Nephron (organoid): ENCODE data around the gene PSMG3.

Experiments
- H3K27ac Mint-ChIP-seq, 3 experiments: 2 replicates each; pipeline ENCODE4 v1.8.0; 2020; ENCODE audit warnings: mixed read lengths in 3 of 3, mild to moderate bottlenecking in 2 of 3, moderate library complexity in 1 of 3
- H3K27me3 Mint-ChIP-seq: 2 replicates; pipeline ENCODE4 v1.8.0; 2021; ENCODE audit warnings: low read depth, mild to moderate bottlenecking, moderate library complexity, mixed read lengths
- H3K36me3 Mint-ChIP-seq: 2 replicates; pipeline ENCODE4 v1.8.0; 2020; ENCODE audit warnings: low read depth, mixed read lengths
- H3K4me1 Mint-ChIP-seq: 2 replicates; pipeline ENCODE4 v1.8.0; 2020; ENCODE audit warnings: mixed read lengths
- H3K4me3 Mint-ChIP-seq, 3 experiments: 2 replicates each; pipeline ENCODE4 v1.8.0; 2020; ENCODE audit warnings: mild to moderate bottlenecking in 3 of 3, mixed read lengths in 3 of 3, moderate library complexity in 2 of 3
- H3K9me3 Mint-ChIP-seq: 2 replicates; pipeline ENCODE4 v1.8.0; 2020; ENCODE audit warnings: mixed read lengths
- CTCF ChIP-seq, 3 experiments: fragments of 200-600 bp; sonication (generic); IDR thresholded peaks; one replicate each; pipeline ENCODE4 v1.5.0; 2021; ENCODE audit warnings: antibody characterized with exemption in 3 of 3; ENCODE audit not compliant: unreplicated experiment in 3 of 3

PSMG3 gene

DNA sequence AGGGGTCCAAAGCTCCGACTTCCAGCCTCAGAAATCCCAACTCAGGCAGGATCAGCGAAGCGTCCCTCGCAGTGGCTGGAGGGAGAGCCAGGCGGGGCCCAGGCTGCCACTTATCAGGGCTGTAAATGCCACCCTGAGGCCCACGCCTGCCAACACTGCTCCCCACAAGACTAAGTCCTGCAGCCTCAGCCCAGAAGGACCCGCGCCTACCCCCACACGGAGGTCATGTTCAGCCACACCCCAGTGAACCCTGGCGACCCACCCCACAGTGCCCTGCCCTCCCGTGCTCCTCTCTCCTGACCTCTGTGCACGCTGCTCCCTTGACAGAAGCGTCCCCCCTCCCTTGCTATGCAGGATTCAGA is 3.2 kb downstream of the PSMG3 start:
- peaks cover 9% of the 10 kb centered on the region for H3K27me3 Mint-ChIP-seq
- peaks cover 39% of the 10 kb centered on the region for H3K4me1 Mint-ChIP-seq
- no peaks in the 10 kb centered on the region for H3K9me3 Mint-ChIP-seq
- H3K4me3 Mint-ChIP-seq, result peak overlapping the region; percentile 72 to 85 (median 84)
- peaks cover 16% of the 10 kb centered on the region for H3K36me3 Mint-ChIP-seq
- no peak for TF ChIP-seq CTCF (IDR thresholded peaks at IDR 0.05; ENCODE audit: unreplicated experiment in 3 of 3)
- H3K27ac Mint-ChIP-seq, result peak overlapping the region; percentile 86 to 97 (median 97)

DNA sequence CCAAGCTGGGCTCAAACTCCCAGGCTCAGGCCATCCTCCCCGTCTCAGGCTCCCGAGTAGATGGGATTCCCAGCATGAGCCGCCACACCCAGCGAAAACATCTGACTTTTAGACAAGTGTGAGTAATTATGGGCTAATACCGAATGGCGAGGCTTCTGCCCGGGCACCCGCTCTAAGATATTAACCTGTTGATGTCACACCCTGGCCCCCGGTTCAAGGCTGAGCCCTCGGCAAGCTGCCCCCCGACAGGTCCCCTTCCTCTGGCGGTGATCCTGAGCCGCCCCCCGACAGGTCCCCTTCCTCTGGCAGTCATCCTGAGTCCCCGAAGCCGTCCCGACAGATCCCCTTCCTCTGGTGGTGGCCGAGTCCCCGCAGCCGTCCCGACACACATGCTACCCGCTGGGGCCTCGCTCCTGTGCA is 5.2 kb downstream of the PSMG3 start:
- H3K4me3 Mint-ChIP-seq, result peak overlapping the region in 1 of 3 experiments; percentile 6
- H3K36me3 Mint-ChIP-seq, result peaks cover 16% of the 10 kb centered on the region
- no peaks in the 10 kb centered on the region for H3K9me3 Mint-ChIP-seq
- H3K27me3 Mint-ChIP-seq, result peaks cover 9% of the 10 kb centered on the region
- H3K4me1 Mint-ChIP-seq, result peaks cover 34% of the 10 kb centered on the region
- no peak for TF ChIP-seq CTCF (IDR thresholded peaks at IDR 0.05; ENCODE audit: unreplicated experiment in 3 of 3)
- H3K27ac Mint-ChIP-seq, result peak overlapping the region in 1 of 3 experiments; percentile 55

GRCh38 chr7:1563981-1564602 is 5.7 kb downstream of the PSMG3 start:
- H3K27ac Mint-ChIP-seq, result peak overlapping the region in 1 of 3 experiments; percentile 55
- peaks cover 16% of the 10 kb centered on the region for H3K36me3 Mint-ChIP-seq
- H3K4me3 Mint-ChIP-seq, result peak overlapping the region in 1 of 3 experiments; percentile 6
- TF ChIP-seq CTCF (IDR thresholded peaks at IDR 0.05; ENCODE audit: unreplicated experiment in 3 of 3), result no peak
- peaks cover 32% of the 10 kb centered on the region for H3K4me1 Mint-ChIP-seq
- peaks cover 9% of the 10 kb centered on the region for H3K27me3 Mint-ChIP-seq
- H3K9me3 Mint-ChIP-seq, result no peaks in the 10 kb centered on the region

- Mint-ChIP-seq H3K9me3 (no peaks in the 10 kb centered on the region), H3K4me1 (peaks cover 19% of the 10 kb centered on the region), H3K27ac (peak overlapping the region in 2 of 3 experiments; percentile 16 to 86), H3K27me3 (peaks cover 13% of the 10 kb centered on the region), H3K36me3 (peaks cover 12% of the 10 kb centered on the region), H3K4me3 (no peak overlapping the region)
- no peak for TF ChIP-seq CTCF (IDR thresholded peaks at IDR 0.05; ENCODE audit: unreplicated experiment in 3 of 3)
Observed at GRCh38 chr7:1562597-1563051, 7.2 kb downstream of the PSMG3 start.

- no peak for TF ChIP-seq CTCF (IDR thresholded peaks at IDR 0.05; ENCODE audit: unreplicated experiment in 3 of 3)
- peaks cover 13% of the 10 kb centered on the region for H3K27me3 Mint-ChIP-seq
- H3K4me3 Mint-ChIP-seq, result no peak overlapping the region
- H3K36me3 Mint-ChIP-seq, result peaks cover 7% of the 10 kb centered on the region
- H3K9me3 Mint-ChIP-seq, result no peaks in the 10 kb centered on the region
- peaks cover 13% of the 10 kb centered on the region for H3K4me1 Mint-ChIP-seq
- H3K27ac Mint-ChIP-seq, result peak overlapping the region; percentile 12 to 86 (median 16)
Observed at GRCh38 chr7:1562116-1562515, 7.7 kb downstream of the PSMG3 start.
